GM12878 (cell line): ENCODE measurements around the gene C4B. TPM values are rescaled to one million over a fixed set of nuclear protein-coding genes. Genes with fewer than 3 reads are reported as not detected.

ENCODE experiments used
- BACH1 ChIP-seq: fragments of 450-650 bp; IDR thresholded peaks from 2 replicates; pipeline ENCODE4 v1.6.1; 2017; ENCODE audit warnings: mild to moderate bottlenecking, borderline replicate concordance
- BCL3 ChIP-seq: IDR thresholded peaks from 2 replicates; pipeline ENCODE4 v1.6.1; 2011; ENCODE audit warnings: borderline replicate concordance, low read depth, mild to moderate bottlenecking, moderate library complexity, low read length; ENCODE audit not compliant: insufficient read depth, poor library complexity, severe bottlenecking
- BMI1 ChIP-seq: fragments of 450-650 bp; IDR thresholded peaks from 2 replicates; pipeline ENCODE4 v1.6.1; 2016; ENCODE audit warnings: mild to moderate bottlenecking, moderate library complexity, borderline replicate concordance
- CEBPB ChIP-seq, 2 experiments: fragments of 150-350 bp in 1 of 2; IDR thresholded peaks; 2 replicates each; pipeline ENCODE4 v1.6.1; 2012 to 2014; ENCODE audit warnings: low read depth in 2 of 2, low read length in 2 of 2, borderline replicate concordance in 1 of 2, inconsistent platforms in 1 of 2
- GABPA ChIP-seq: IDR thresholded peaks from 2 replicates; pipeline ENCODE4 v1.6.1; 2014; ENCODE audit warnings: antibody characterized with exemption, low read depth, mild to moderate bottlenecking, inconsistent platforms
- HDAC2 ChIP-seq: fragments of 200-600 bp; sonication (generic); IDR thresholded peaks from 2 replicates; pipeline ENCODE4 v1.6.1; 2017
- NFYB ChIP-seq: IDR thresholded peaks from 2 replicates; pipeline ENCODE4 v1.6.1; 2011; ENCODE audit warnings: low read depth, mild to moderate bottlenecking, low read length, improper control_type of control experiment, moderate library complexity; ENCODE audit not compliant: insufficient read depth
- NRF1 ChIP-seq: conservative IDR thresholded peaks from 2 replicates; pipeline ENCODE4 v1.6.1; 2011; ENCODE audit warnings: mild to moderate bottlenecking, low read depth, low read length, improper control_type of control experiment
- PAX5 ChIP-seq: IDR thresholded peaks from 2 replicates; pipeline ENCODE4 v1.6.1; 2011; ENCODE audit warnings: low read depth, low read length, borderline replicate concordance
- PML ChIP-seq: IDR thresholded peaks from 2 replicates; pipeline ENCODE4 v1.6.1; 2012; ENCODE audit warnings: low read length, inconsistent platforms
- SPI1 ChIP-seq: IDR thresholded peaks from 2 replicates; pipeline ENCODE4 v1.6.1; 2011; ENCODE audit warnings: low read depth, mild to moderate bottlenecking, low read length, moderate library complexity, borderline replicate concordance; ENCODE audit not compliant: insufficient read depth
- SREBF1 ChIP-seq: IDR thresholded peaks from 2 replicates; pipeline ENCODE4 v1.6.1; 2012; ENCODE audit warnings: mild to moderate bottlenecking, low read length
- TAF1 ChIP-seq: IDR thresholded peaks from 2 replicates; pipeline ENCODE4 v1.6.1; 2011; ENCODE audit warnings: mild to moderate bottlenecking, low read depth, low read length, borderline replicate concordance
- TCF12 ChIP-seq: IDR thresholded peaks from 2 replicates; pipeline ENCODE4 v1.6.1; 2011; ENCODE audit warnings: low read depth, mild to moderate bottlenecking, low read length
- TCF3 ChIP-seq: IDR thresholded peaks from 2 replicates; pipeline ENCODE4 v1.6.1; 2012; ENCODE audit warnings: low read depth, mild to moderate bottlenecking, low read length, borderline replicate concordance; ENCODE audit not compliant: insufficient read depth
- ZBTB33 ChIP-seq: fragments of 450-650 bp; IDR thresholded peaks from 2 replicates; pipeline ENCODE4 v1.6.1; 2017; ENCODE audit warnings: mild to moderate bottlenecking
- polyA plus RNA-seq, 11 experiments: library from polyadenylated mRNA; depleted of rRNA in 4 of 11; unstranded in 6 of 11; stranded (reverse) in 5 of 11; fragments of >200 nt; fragmentation: Nextera tagmentation in 4 of 11; fragmentation: Illumina TruSeq in 1 of 11; extraction: Ambion mirVana in 4 of 11; extraction: Trizol in 1 of 11; gene quantifications; 1 replicate in 1 of 11; 2 replicates in 10 of 11; pipeline versions ENCODE4 v1.2.1 to v1.2.3, GENCODE V29; 2011 to 2016; ENCODE audit warnings: inconsistent platforms in 2 of 11, missing spikeins in 2 of 11, low read depth in 1 of 11
- total RNA-seq, 4 experiments: library from RNA; depleted of rRNA in 3 of 4; stranded (reverse); fragments of >200 nt in 3 of 4; fragmentation: Illumina TruSeq in 1 of 4; extraction: Trizol in 1 of 4; gene quantifications; 2 replicates each; pipeline versions ENCODE4 v1.2.1 to v1.2.3, GENCODE V29; 2013 to 2021
- TF ChIP-seq, protein P1 (sequence below): fragments of 450-650 bp; IDR thresholded peaks from 2 replicates; pipeline ENCODE4 v1.6.1; 2016; ENCODE audit warnings: mild to moderate bottlenecking
- TF ChIP-seq, protein P2 (sequence below): fragments of 450-650 bp; formaldehyde crosslinking; IDR thresholded peaks from 2 replicates; pipeline ENCODE4 v1.5.0; 2022; ENCODE audit warnings: mild to moderate bottlenecking, missing genetic modification characterization
- TF ChIP-seq, protein P3 (sequence below): IDR thresholded peaks from 2 replicates; pipeline ENCODE4 v1.6.1; 2012; ENCODE audit warnings: low read depth, low read length, improper control_type of control experiment

The C4B gene
- total and polyA plus RNA-seq, 10 of the 15 experiments (the other 5 are each of a cell fraction or from before 2014, with no cell fraction given): 0.13 to 5.6 (median 1.7) TPM; not detected in 1

DNA sequence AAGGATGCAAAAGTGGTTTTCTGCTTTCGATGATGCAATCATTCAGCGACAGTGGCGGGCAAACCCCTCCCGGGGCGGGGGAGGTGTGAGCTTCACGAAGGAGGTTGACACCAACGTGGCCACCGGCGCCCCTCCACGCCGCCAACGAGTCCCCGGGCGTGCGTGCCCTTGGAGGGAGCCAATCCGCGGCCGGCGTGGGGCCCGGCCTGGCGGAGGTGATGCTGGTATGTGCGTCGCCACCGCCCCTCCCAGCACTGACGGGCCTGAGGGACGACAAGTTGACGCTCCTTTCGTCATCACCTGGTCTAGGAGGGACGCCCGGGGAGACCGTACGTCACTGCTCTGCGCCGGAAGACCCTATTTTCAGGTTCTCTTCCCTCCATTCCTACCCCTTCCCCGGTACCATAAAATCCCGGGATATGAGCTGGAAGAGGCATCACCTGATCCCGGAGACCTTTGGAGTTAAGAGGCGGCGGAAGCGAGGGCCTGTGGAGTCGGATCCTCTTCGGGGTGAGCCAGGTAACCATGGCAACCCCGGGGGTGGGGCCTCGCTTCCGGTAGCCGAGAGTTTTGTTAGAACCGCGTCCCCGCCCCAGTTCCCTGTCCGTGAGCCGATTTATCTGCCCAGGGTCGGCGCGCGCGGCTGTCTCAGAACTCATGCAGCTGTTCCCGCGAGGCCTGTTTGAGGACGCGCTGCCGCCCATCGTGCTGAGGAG, 42.4 kb upstream of the C4B start, which contains the start of gene DXO (continued):
- TF ChIP-seq, protein P1, sequence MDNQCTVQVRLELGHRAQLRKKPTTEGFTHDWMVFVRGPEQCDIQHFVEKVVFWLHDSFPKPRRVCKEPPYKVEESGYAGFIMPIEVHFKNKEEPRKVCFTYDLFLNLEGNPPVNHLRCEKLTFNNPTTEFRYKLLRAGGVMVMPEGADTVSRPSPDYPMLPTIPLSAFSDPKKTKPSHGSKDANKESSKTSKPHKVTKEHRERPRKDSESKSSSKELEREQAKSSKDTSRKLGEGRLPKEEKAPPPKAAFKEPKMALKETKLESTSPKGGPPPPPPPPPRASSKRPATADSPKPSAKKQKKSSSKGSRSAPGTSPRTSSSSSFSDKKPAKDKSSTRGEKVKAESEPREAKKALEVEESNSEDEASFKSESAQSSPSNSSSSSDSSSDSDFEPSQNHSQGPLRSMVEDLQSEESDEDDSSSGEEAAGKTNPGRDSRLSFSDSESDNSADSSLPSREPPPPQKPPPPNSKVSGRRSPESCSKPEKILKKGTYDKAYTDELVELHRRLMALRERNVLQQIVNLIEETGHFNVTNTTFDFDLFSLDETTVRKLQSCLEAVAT: no peak; the same call in none of the 2 replicates
- TF ChIP-seq HDAC2 (no peak), BACH1 (peak; percentile 68; the same call in 1 of the 2 replicates), SPI1 (peak; percentile 19; the same call in 1 of the 2 replicates), BCL3 (no peak), BMI1 (peak; percentile 100), TAF1 (0 out of 2 replicates have a peak, but pooled peaks have one; percentile 30), SREBF1 (no peak), GABPA (peak; percentile 91), PAX5 (no peak), NRF1 (0 out of 2 replicates have a peak, but pooled peaks have one; percentile 2), PML (no peak), NFYB (peak; percentile 70; the same call in 1 of the 2 replicates), TCF12 (0 out of 2 replicates have a peak, but pooled peaks have one; percentile 52), TCF3 (0 out of 2 replicates have a peak, but pooled peaks have one; percentile 26), CEBPB (IDR thresholded peaks at IDR 0.05; ENCODE audit: borderline replicate concordance in 1 of 2, low read depth in 2 of 2, low read length in 2 of 2) (peak in 1 of 2 experiments; percentile 94; a peak in 2 of 4 replicates), ZBTB33 (0 out of 2 replicates have a peak, but pooled peaks have one; percentile 34)
- TF ChIP-seq, protein P2, sequence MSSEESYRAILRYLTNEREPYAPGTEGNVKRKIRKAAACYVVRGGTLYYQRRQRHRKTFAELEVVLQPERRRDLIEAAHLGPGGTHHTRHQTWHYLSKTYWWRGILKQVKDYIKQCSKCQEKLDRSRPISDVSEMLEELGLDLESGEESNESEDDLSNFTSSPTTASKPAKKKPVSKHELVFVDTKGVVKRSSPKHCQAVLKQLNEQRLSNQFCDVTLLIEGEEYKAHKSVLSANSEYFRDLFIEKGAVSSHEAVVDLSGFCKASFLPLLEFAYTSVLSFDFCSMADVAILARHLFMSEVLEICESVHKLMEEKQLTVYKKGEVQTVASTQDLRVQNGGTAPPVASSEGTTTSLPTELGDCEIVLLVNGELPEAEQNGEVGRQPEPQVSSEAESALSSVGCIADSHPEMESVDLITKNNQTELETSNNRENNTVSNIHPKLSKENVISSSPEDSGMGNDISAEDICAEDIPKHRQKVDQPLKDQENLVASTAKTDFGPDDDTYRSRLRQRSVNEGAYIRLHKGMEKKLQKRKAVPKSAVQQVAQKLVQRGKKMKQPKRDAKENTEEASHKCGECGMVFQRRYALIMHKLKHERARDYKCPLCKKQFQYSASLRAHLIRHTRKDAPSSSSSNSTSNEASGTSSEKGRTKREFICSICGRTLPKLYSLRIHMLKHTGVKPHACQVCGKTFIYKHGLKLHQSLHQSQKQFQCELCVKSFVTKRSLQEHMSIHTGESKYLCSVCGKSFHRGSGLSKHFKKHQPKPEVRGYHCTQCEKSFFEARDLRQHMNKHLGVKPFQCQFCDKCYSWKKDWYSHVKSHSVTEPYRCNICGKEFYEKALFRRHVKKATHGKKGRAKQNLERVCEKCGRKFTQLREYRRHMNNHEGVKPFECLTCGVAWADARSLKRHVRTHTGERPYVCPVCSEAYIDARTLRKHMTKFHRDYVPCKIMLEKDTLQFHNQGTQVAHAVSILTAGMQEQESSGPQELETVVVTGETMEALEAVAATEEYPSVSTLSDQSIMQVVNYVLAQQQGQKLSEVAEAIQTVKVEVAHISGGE (CRISPR knock-in tag): peak; percentile 56; the same call in 1 of the 2 replicates
- TF ChIP-seq, protein P3, sequence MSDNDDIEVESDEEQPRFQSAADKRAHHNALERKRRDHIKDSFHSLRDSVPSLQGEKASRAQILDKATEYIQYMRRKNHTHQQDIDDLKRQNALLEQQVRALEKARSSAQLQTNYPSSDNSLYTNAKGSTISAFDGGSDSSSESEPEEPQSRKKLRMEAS: peak; percentile 90
